Activated CD8-positive, alpha-beta memory T cell treated with anti-CD3 and anti-CD28 coated beads, Interleukin-2, amount 10 ng/mL, durations not matched to agents 7 days and 5 days (primary cell): ENCODE results near the gene KLHDC8A. TPM values are rescaled to one million over a fixed set of nuclear protein-coding genes. Genes with fewer than 3 reads are reported as not detected.

Experiments used
- ATAC-seq: fragments of 150-1000 bp; cut with Tn5 transposase; one replicate; pipeline ENCODE4 v1.10.0; 2021; ENCODE audit warnings: moderate library complexity
- CTCF ChIA-PET: fragments of 350-600 bp; sonication (Branson Sonifier 250); formaldehyde crosslinking; loops from one replicate; lab custom pipeline; 2021; ENCODE audit warnings: antibody characterized with exemption; lab: Charles Lee
- DNase-seq: peaks from one replicate; pipeline ENCODE4 v3.0.0-alpha.2; 2020
- H3K27ac Mint-ChIP-seq: one replicate; pipeline ENCODE4 v1.8.0; 2021; ENCODE audit warnings: mild to moderate bottlenecking, mixed read lengths
- H3K27me3 Mint-ChIP-seq: one replicate; pipeline ENCODE4 v1.8.0; 2021; ENCODE audit warnings: mixed read lengths
- H3K36me3 Mint-ChIP-seq: one replicate; pipeline ENCODE4 v1.8.0; 2021; ENCODE audit warnings: mild to moderate bottlenecking, mixed read lengths
- H3K4me1 Mint-ChIP-seq: one replicate; pipeline ENCODE4 v1.8.0; 2021; ENCODE audit warnings: mixed read lengths
- H3K4me3 Mint-ChIP-seq: one replicate; pipeline ENCODE4 v1.8.0; 2021; ENCODE audit warnings: mild to moderate bottlenecking, moderate library complexity, mixed read lengths
- H3K9me3 Mint-ChIP-seq: one replicate; pipeline ENCODE4 v1.8.0; 2022; ENCODE audit warnings: low read depth, mixed read lengths
- total RNA-seq, 2 experiments: library from RNA; stranded (reverse); gene quantifications; one replicate each; pipeline ENCODE4 v1.2.3, GENCODE V29; 2021

The KLHDC8A gene
- total RNA-seq, 2 experiments from 2014 or later: not detected

- peak overlapping the region; percentile 88 for H3K4me3 Mint-ChIP-seq
- peak; percentile 49 for DNase-seq
- CTCF ChIA-PET: interaction anchor here (0.6 to 29.1 kb wide), 4 partner anchors 15 to 143 kb away, joined by 3 to 1096 read pairs (median 56); no protein-coding TSS in a partner anchor
- peaks cover 61% of the 10 kb centered on the region for H3K4me1 Mint-ChIP-seq
- ATAC-seq: peak; percentile 25
- H3K27ac Mint-ChIP-seq: peak overlapping the region; percentile 55
- H3K36me3 Mint-ChIP-seq: peaks cover 9% of the 10 kb centered on the region
- H3K27me3 Mint-ChIP-seq: peaks cover 8% of the 10 kb centered on the region
- no peaks in the 10 kb centered on the region for H3K9me3 Mint-ChIP-seq
Measured at GRCh38 chr1:205319081-205320018, 37.4 kb downstream of the KLHDC8A start.

- no peaks in the 10 kb centered on the region for H3K9me3 Mint-ChIP-seq
- no peak overlapping the region for H3K4me3 Mint-ChIP-seq
- no peak for ATAC-seq
- peaks cover 66% of the 10 kb centered on the region for H3K4me1 Mint-ChIP-seq
- CTCF ChIA-PET: interaction anchor here (0.7 to 29.1 kb wide), 5 partner anchors 8 to 38 kb away, joined by 3 to 1096 read pairs (median 3); no protein-coding TSS in a partner anchor
- no peak for DNase-seq
- peaks cover 3% of the 10 kb centered on the region for H3K27me3 Mint-ChIP-seq
- peaks cover 9% of the 10 kb centered on the region for H3K36me3 Mint-ChIP-seq
- H3K27ac Mint-ChIP-seq: no peak overlapping the region
Measured at GRCh38 chr1:205318231-205318991, 38.3 kb downstream of the KLHDC8A start.

- Mint-ChIP-seq H3K27ac (no peak overlapping the region), H3K4me1 (peaks cover 74% of the 10 kb centered on the region), H3K27me3 (peaks cover 2% of the 10 kb centered on the region), H3K36me3 (peaks cover 9% of the 10 kb centered on the region), H3K4me3 (no peak overlapping the region), H3K9me3 (no peaks in the 10 kb centered on the region)
- no peak for DNase-seq
- no peak for ATAC-seq
- CTCF ChIA-PET: interaction anchor here (0.7 to 29.1 kb wide), 4 partner anchors 9 to 37 kb away, joined by 3 to 1096 read pairs (median 56); no protein-coding TSS in a partner anchor
Measured at GRCh38 chr1:205317311-205317917, 39.3 kb downstream of the KLHDC8A start.

GRCh38 chr1:205316161-205316566 lies 40.6 kb downstream of the KLHDC8A start:
- H3K36me3 Mint-ChIP-seq: peaks cover 12% of the 10 kb centered on the region
- H3K27ac Mint-ChIP-seq: no peak overlapping the region
- CTCF ChIA-PET: interaction anchor here (29.1 kb wide), 1 partner anchor 36 kb away, joined by 1096 read pairs; no protein-coding TSS in a partner anchor

GRCh38 chr1:205315008-205315618 lies 41.6 kb downstream of the KLHDC8A start:
- no peak for DNase-seq
- peaks cover 60% of the 10 kb centered on the region for H3K4me1 Mint-ChIP-seq
- peak overlapping the region; percentile 63 for H3K27ac Mint-ChIP-seq
- no peaks in the 10 kb centered on the region for H3K9me3 Mint-ChIP-seq
- CTCF ChIA-PET: interaction anchor here (2.2 to 29.1 kb wide), 2 partner anchors 9 to 35 kb away, joined by 19 to 1096 read pairs; partner anchors contain the start of gene NUAK2
- H3K36me3 Mint-ChIP-seq: peaks cover 9% of the 10 kb centered on the region
- no peaks in the 10 kb centered on the region for H3K27me3 Mint-ChIP-seq
- ATAC-seq: no peak
- H3K4me3 Mint-ChIP-seq: no peak overlapping the region

More at GRCh38 chr1:205316161-205316566, 40.6 kb downstream of the KLHDC8A start:
- Mint-ChIP-seq H3K4me1 (peaks cover 68% of the 10 kb centered on the region), H3K4me3 (no peak overlapping the region), H3K9me3 (no peaks in the 10 kb centered on the region), H3K27me3 (peaks cover 2% of the 10 kb centered on the region)
- no peak for DNase-seq
- ATAC-seq: no peak

- peak; percentile 72 for ATAC-seq
- peak overlapping the region; percentile 83 for H3K27ac Mint-ChIP-seq
- peak; percentile 52 for DNase-seq
- H3K27me3 Mint-ChIP-seq: no peaks in the 10 kb centered on the region
- CTCF ChIA-PET: interaction anchor here (0.7 to 29.1 kb wide), 9 partner anchors 10 to 172 kb away, joined by 3 to 1096 read pairs (median 4); partner anchors contain the start of gene NUAK2
- H3K9me3 Mint-ChIP-seq: no peaks in the 10 kb centered on the region
- peak overlapping the region; percentile 61 for H3K4me3 Mint-ChIP-seq
- peaks cover 48% of the 10 kb centered on the region for H3K4me1 Mint-ChIP-seq
- H3K36me3 Mint-ChIP-seq: peaks cover 5% of the 10 kb centered on the region
Measured at GRCh38 chr1:205313563-205314308, 43.0 kb downstream of the KLHDC8A start.

- CTCF ChIA-PET: interaction anchor here (0.7 to 29.1 kb wide), 8 partner anchors 11 to 172 kb away, joined by 3 to 1096 read pairs (median 5); partner anchors contain the start of gene NUAK2
- Mint-ChIP-seq H3K9me3 (no peaks in the 10 kb centered on the region), H3K4me1 (peaks cover 42% of the 10 kb centered on the region), H3K4me3 (peak overlapping the region; percentile 61), H3K27me3 (no peaks in the 10 kb centered on the region), H3K27ac (peak overlapping the region; percentile 83), H3K36me3 (peaks cover 8% of the 10 kb centered on the region)
- no peak for DNase-seq
- no peak for ATAC-seq
Measured at GRCh38 chr1:205312866-205313562, 43.7 kb downstream of the KLHDC8A start.

GRCh38 chr1:205310976-205311704 lies 45.6 kb downstream of the KLHDC8A start:
- Mint-ChIP-seq H3K36me3 (peaks cover 14% of the 10 kb centered on the region), H3K4me1 (peaks cover 30% of the 10 kb centered on the region), H3K27me3 (no peaks in the 10 kb centered on the region), H3K4me3 (no peak overlapping the region), H3K9me3 (no peaks in the 10 kb centered on the region), H3K27ac (no peak overlapping the region)
- CTCF ChIA-PET: interaction anchor here (1.1 to 29.1 kb wide), 3 partner anchors 10 to 31 kb away, joined by 3 to 1096 read pairs (median 6); partner anchors contain the start of gene NUAK2
- DNase-seq: no peak
- ATAC-seq: no peak

GRCh38 chr1:205309741-205310140 lies 47.0 kb downstream of the KLHDC8A start:
- Mint-ChIP-seq H3K36me3 (peaks cover 19% of the 10 kb centered on the region), H3K4me3 (no peak overlapping the region), H3K9me3 (no peaks in the 10 kb centered on the region), H3K27me3 (no peaks in the 10 kb centered on the region), H3K27ac (no peak overlapping the region), H3K4me1 (peaks cover 24% of the 10 kb centered on the region)
- CTCF ChIA-PET: interaction anchor here (29.1 kb wide), 1 partner anchor 30 kb away, joined by 1096 read pairs; no protein-coding TSS in a partner anchor
- no peak for ATAC-seq
- DNase-seq: no peak

- CTCF ChIA-PET: interaction anchor here (0.9 to 1.7 kb wide), 4 partner anchors 17 to 28 kb away, joined by 3 to 5 read pairs (median 4); no protein-coding TSS in a partner anchor
- Mint-ChIP-seq H3K4me3 (no peak overlapping the region), H3K27me3 (no peaks in the 10 kb centered on the region), H3K4me1 (peaks cover 10% of the 10 kb centered on the region), H3K9me3 (no peaks in the 10 kb centered on the region), H3K36me3 (peaks cover 22% of the 10 kb centered on the region), H3K27ac (no peak overlapping the region)
- DNase-seq (no peak), ATAC-seq (no peak)
Measured at GRCh38 chr1:205306929-205307566, 49.7 kb downstream of the KLHDC8A start.
